Measurements from ENCODE around the gene CAVIN3. TPM values are rescaled to one million over a fixed set of nuclear protein-coding genes. Genes with fewer than 3 reads are reported as not detected.

CAVIN3 gene
- total and polyA plus RNA-seq, 2 experiments from 2014 or later, result 33.2 to 34.2 TPM

- TF ChIP-seq ZNF462 (CRISPR knock-in tag; IDR thresholded peaks at IDR 0.05) (no peak), CREB1 (CRISPR knock-in tag; IDR thresholded peaks at IDR 0.05; ENCODE audit: low read depth) (no peak), NANOG (IDR thresholded peaks at IDR 0.05; ENCODE audit: borderline replicate concordance) (no peak)
These were observed 12.4 kb downstream of the CAVIN3 start (continued) for GRCh38 chr11:6307876-6308275.

- H3K4me2 ChIP-seq, result no peak overlapping the region
- no peak overlapping the region for H3K4me3 Mint-ChIP-seq
- H3K27me3 ChIP-seq (ENCODE audit: insufficient read depth), result no peaks in the 10 kb centered on the region
- H3K36me3 ChIP-seq (ENCODE audit: insufficient read depth), result no peaks in the 10 kb centered on the region
- ATAC-seq, result no peak
- no peaks in the 10 kb centered on the region for H3K9me2 ChIP-seq (ENCODE audit: insufficient read depth)
- H3F3A ChIP-seq (replicated peaks; ENCODE audit: low read depth), result no peaks in the 10 kb centered on the region
- peaks cover 40% of the 10 kb centered on the region for H3K4me1 Mint-ChIP-seq
- H4K20me1 ChIP-seq (replicated peaks; ENCODE audit: insufficient read depth), result no peaks in the 10 kb centered on the region
- no peaks in the 10 kb centered on the region for H3K79me2 ChIP-seq (replicated peaks; ENCODE audit: insufficient read depth)
- peak overlapping the region; percentile 76; the same call in 1 of the 2 replicates for H2AFZ ChIP-seq
- peaks cover 2% of the 10 kb centered on the region for H3K27me3 Mint-ChIP-seq (ENCODE audit: insufficient read depth, low read depth, poor library complexity)
- no peak for DNase-seq (ENCODE audit: low spot score)
- no peaks in the 10 kb centered on the region for H3K9me3 Mint-ChIP-seq
- no peak overlapping the region for H3K27ac ChIP-seq (ENCODE audit: low read depth)
- no peak overlapping the region for H3K4me3 ChIP-seq
- H3K4me1 ChIP-seq (ENCODE audit: insufficient read depth), result peaks cover 30% of the 10 kb centered on the region
- H3K36me3 Mint-ChIP-seq (ENCODE audit: low read depth), result no peaks in the 10 kb centered on the region
- H3K27ac Mint-ChIP-seq, result no peak overlapping the region; the same call in 1 of the 2 replicates
- no peak for TF ChIP-seq ZNF462 (CRISPR knock-in tag; IDR thresholded peaks at IDR 0.05)
- TF ChIP-seq STAT1 (IDR thresholded peaks at IDR 0.05; ENCODE audit: unreplicated experiment), result no peak
- TF ChIP-seq JUNB (IDR thresholded peaks at IDR 0.05; ENCODE audit: unreplicated experiment), result no peak
- no peak for TF ChIP-seq REST (IDR thresholded peaks at IDR 0.05; ENCODE audit: unreplicated experiment)
- TF ChIP-seq NANOG (IDR thresholded peaks at IDR 0.05; ENCODE audit: borderline replicate concordance), result no peak
These were observed 15.0 kb downstream of the CAVIN3 start for GRCh38 chr11:6305297-6305696.
